HepG2 (cell line): ENCODE data around the gene ZNF17. TPM values are rescaled to one million over a fixed set of nuclear protein-coding genes. Genes with fewer than 3 reads are reported as not detected.

Experiments
- ATAC-seq: fragments of 200-7000 bp; cut with Tn5 transposase; 3 replicates; pipeline ENCODE4 v1.9.1; 2020; ENCODE audit warnings: mild to moderate bottlenecking, moderate library complexity
- BruUV-seq: library from RNA; stranded (reverse); fragments of 400-500 nt; replicated peaks from 2 replicates; lab custom pipeline; 2021; lab: Mats Ljungman, UMichigan
- CTCF ChIA-PET: fragments of 300-600 bp; formaldehyde crosslinking; extraction: SDS; loops from one replicate; lab custom pipeline; 2021; ENCODE audit warnings: low total read pairs, inconsistent platforms, low intra/inter-chr PET ratio; lab: Yijun Ruan, JAX
- POLR2A ChIA-PET: fragments of 350-600 bp; sonication (Branson Sonifier 250); formaldehyde crosslinking; loops from one replicate; lab custom pipeline; 2020; ENCODE audit warnings: antibody characterized with exemption, inconsistent platforms; lab: Yijun Ruan, JAX
- DNase-seq: peaks from one replicate; pipeline ENCODE4 v3.0.0-alpha.2; 2015; ENCODE audit warnings: low spot score
- FAIRE-seq: peaks from 3 replicates; lab custom pipeline; 2011; peaks lifted over from hg19 to GRCh38; lab: Jason Lieb, UNC
- H2AFZ ChIP-seq: one replicate; pipeline ENCODE4 v1.6.1; 2011; ENCODE audit warnings: low read length, inconsistent platforms
- H3K27ac ChIP-seq: fragments of 300-600 bp; 3 replicates; pipeline ENCODE4 v1.8.0; 2011; ENCODE audit warnings: mixed run types, mild to moderate bottlenecking, mixed read lengths, low read length, inconsistent platforms; ENCODE audit not compliant: insufficient read depth; ENCODE audit errors: extremely low read length
- H3K27me3 ChIP-seq, 2 experiments: fragments of 200-600 bp in 1 of 2; 2 replicates in 1 of 2; 3 replicates in 1 of 2; pipeline versions ENCODE4 v1.6.0 to v1.8.0; 2011; ENCODE audit warnings: low read length in 2 of 2, mild to moderate bottlenecking in 2 of 2, moderate library complexity in 2 of 2, inconsistent platforms in 1 of 2; ENCODE audit not compliant: insufficient read depth in 2 of 2, control insufficient read depth in 1 of 2
- H3K36me3 ChIP-seq, 2 experiments: fragments of 200-600 bp in 1 of 2; replicated peaks in 1 of 2; 2 replicates in 1 of 2; 3 replicates in 1 of 2; pipeline versions ENCODE4 v1.5.1 to v1.8.0; 2011; ENCODE audit warnings: low read length in 2 of 2, inconsistent platforms in 1 of 2; ENCODE audit not compliant: insufficient read depth in 2 of 2, control insufficient read depth in 1 of 2
- H3K4me1 ChIP-seq: 2 replicates; pipeline ENCODE4 v1.5.1; 2012; ENCODE audit warnings: low read length, inconsistent platforms; ENCODE audit not compliant: insufficient read depth
- H3K4me2 ChIP-seq: 2 replicates; pipeline ENCODE4 v1.6.0; 2011; ENCODE audit warnings: low read depth, low read length, inconsistent platforms
- H3K4me3 ChIP-seq, 3 experiments: fragments of 200-600 bp in 1 of 3; sonication (generic), shearing (Covaris generic) in 1 of 3; replicated peaks in 1 of 3; 2 replicates each; pipeline ENCODE4 v1.5.1; 2011 to 2016; ENCODE audit warnings: low read length in 3 of 3, inconsistent platforms in 2 of 3, low read depth in 2 of 3, mild to moderate bottlenecking in 2 of 3, control low read depth in 1 of 3, mixed read lengths in 1 of 3; ENCODE audit not compliant: insufficient read depth in 1 of 3
- H3K79me2 ChIP-seq: one replicate; pipeline ENCODE4 v1.6.1; 2011; ENCODE audit warnings: low read length, inconsistent platforms; ENCODE audit not compliant: insufficient read depth
- H3K9ac ChIP-seq: 2 replicates; pipeline ENCODE4 v1.6.0; 2011; ENCODE audit warnings: mild to moderate bottlenecking, low read depth, low read length, inconsistent platforms; ENCODE audit not compliant: insufficient read depth
- H3K9me3 ChIP-seq: 2 replicates; pipeline ENCODE4 v1.5.1; 2012; ENCODE audit warnings: mild to moderate bottlenecking, low read length
- H4K20me1 ChIP-seq: 2 replicates; pipeline ENCODE4 v1.6.0; 2011; ENCODE audit warnings: inconsistent platforms, mild to moderate bottlenecking, low read length, moderate library complexity; ENCODE audit not compliant: insufficient read depth
- BORCS8-MEF2B ChIP-seq: sonication (generic); formaldehyde crosslinking; IDR thresholded peaks from 2 replicates; pipeline ENCODE4 v1.8.0; 2022; ENCODE audit warnings: mild to moderate bottlenecking, missing genetic modification reagents
- U2AF1 ChIP-seq: fragments of 200-400 bp; formaldehyde crosslinking; optimal IDR thresholded peaks from 2 replicates; pipeline ENCODE3; 2017; ENCODE audit warnings: mild to moderate bottlenecking, low read depth, low read length
- WGBS: methylation state at CpG from one replicate; pipeline ENCODE4 v1.1.6; 2017; ENCODE audit warnings: low lambda C conversion rate; 5-methylcytosine and 5-hydroxymethylcytosine counted together
- in situ Hi-C: cut with HindIII; loops from 2 replicates; pipeline ENCODE4 v1.10.0; 2017; ENCODE audit warnings: low pct_unique_long_range_greater_than_20kb; ENCODE audit not compliant: extremely low pct_ligation_motif_present
- intact Hi-C: fragments of 100-400 bp; cut with micrococcal nuclease; formaldehyde crosslinking; loops from one replicate; pipeline ENCODE4 v1.10.0; 2022; ENCODE audit not compliant: unreplicated experiment
- polyA plus RNA-seq, 8 experiments: library from polyadenylated mRNA; depleted of rRNA in 3 of 8; stranded (reverse) in 7 of 8; unstranded in 1 of 8; fragments of >200 nt; fragmentation: Illumina TruSeq in 4 of 8; extraction: Trizol in 4 of 8; gene quantifications; 2 replicates each; pipeline versions ENCODE4 v1.2.1 to v1.2.3, GENCODE V29; 2011 to 2016; ENCODE audit warnings: low read depth in 4 of 8, missing spikeins in 1 of 8, mixed read lengths in 1 of 8; ENCODE audit not compliant: insufficient read depth in 1 of 8
- total RNA-seq, 5 experiments: library from RNA; depleted of rRNA; stranded (reverse); fragments of >200 nt; fragmentation: Illumina TruSeq; extraction: Trizol; gene quantifications; 2 replicates each; pipeline ENCODE4 v1.2.3, GENCODE V29; 2016; ENCODE audit warnings: low read depth in 1 of 5
- TF ChIP-seq, protein P1 (sequence below), 2 experiments: fragments of 450-650 bp in 1 of 2; sonication (generic) in 1 of 2; formaldehyde crosslinking in 1 of 2; IDR thresholded peaks; 2 replicates each; pipeline versions ENCODE4 v1.6.1 to v1.8.0; 2016 to 2022; ENCODE audit warnings: antibody characterized with exemption in 1 of 2, mild to moderate bottlenecking in 1 of 2, missing genetic modification reagents in 1 of 2

The ZNF17 gene
- total and polyA plus RNA-seq, 2 of the 13 experiments (the other 11 are each of a cell fraction or from before 2014, with no cell fraction given), result 3.7 to 10.1 TPM

DNA sequence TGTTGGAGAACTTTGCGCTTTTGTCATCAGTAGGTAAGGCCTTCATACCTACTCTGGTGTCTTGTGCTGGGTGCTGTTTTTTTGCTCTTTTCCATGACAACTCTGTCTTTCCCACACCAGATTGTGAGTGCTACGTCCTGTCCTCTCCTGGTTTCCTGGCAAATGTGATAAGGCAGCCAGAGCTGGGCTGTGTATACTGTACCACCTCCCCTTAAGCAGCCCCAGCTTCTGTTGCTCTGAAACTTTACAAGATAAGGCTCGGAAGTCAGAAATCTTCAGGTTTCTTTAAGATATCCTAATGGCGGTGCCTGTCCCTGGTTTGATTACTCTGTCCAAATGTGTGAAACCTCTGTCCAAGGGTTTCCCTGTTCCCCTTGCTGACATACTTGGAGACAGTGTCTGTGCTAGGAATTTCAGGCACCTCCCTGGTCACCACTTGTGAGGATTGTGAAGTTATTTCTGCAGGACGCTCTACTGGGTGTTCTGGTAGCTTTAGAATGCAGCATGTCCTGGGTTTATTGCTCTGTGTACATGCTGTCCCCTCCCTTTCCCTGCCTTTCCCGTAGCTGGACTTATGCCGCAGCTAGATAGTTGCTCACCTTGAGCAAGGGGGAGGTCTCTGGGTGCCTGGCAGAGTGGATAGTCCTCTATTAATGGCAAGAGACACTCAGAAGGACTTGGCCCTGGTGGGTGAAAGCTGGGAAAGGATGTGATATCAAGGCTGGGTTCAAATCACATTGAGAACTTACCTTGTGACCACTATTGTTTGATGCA is 31.2 kb downstream of the ZNF17 start:
- H3K4me1 ChIP-seq, result no peaks in the 10 kb centered on the region
- no peak overlapping the region for H2AFZ ChIP-seq
- no peak for FAIRE-seq
- H3K9me3 ChIP-seq, result no peaks in the 10 kb centered on the region
- WGBS, result 94% methylated on average over 6 of the region's 7 CpGs
- BruUV-seq, result no TSS peak
- no peak overlapping the region for H3K4me2 ChIP-seq
- in situ Hi-C loops, result no loop called here
- TF ChIP-seq BORCS8-MEF2B (CRISPR knock-in tag) (no peak), U2AF1 (no peak)
- TF ChIP-seq, protein P1, sequence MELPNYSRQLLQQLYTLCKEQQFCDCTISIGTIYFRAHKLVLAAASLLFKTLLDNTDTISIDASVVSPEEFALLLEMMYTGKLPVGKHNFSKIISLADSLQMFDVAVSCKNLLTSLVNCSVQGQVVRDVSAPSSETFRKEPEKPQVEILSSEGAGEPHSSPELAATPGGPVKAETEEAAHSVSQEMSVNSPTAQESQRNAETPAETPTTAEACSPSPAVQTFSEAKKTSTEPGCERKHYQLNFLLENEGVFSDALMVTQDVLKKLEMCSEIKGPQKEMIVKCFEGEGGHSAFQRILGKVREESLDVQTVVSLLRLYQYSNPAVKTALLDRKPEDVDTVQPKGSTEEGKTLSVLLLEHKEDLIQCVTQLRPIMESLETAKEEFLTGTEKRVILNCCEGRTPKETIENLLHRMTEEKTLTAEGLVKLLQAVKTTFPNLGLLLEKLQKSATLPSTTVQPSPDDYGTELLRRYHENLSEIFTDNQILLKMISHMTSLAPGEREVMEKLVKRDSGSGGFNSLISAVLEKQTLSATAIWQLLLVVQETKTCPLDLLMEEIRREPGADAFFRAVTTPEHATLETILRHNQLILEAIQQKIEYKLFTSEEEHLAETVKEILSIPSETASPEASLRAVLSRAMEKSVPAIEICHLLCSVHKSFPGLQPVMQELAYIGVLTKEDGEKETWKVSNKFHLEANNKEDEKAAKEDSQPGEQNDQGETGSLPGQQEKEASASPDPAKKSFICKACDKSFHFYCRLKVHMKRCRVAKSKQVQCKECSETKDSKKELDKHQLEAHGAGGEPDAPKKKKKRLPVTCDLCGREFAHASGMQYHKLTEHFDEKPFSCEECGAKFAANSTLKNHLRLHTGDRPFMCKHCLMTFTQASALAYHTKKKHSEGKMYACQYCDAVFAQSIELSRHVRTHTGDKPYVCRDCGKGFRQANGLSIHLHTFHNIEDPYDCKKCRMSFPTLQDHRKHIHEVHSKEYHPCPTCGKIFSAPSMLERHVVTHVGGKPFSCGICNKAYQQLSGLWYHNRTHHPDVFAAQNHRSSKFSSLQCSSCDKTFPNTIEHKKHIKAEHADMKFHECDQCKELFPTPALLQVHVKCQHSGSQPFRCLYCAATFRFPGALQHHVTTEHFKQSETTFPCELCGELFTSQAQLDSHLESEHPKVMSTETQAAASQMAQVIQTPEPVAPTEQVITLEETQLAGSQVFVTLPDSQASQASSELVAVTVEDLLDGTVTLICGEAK (IDR thresholded peaks at IDR 0.05), result no peak
- TF ChIP-seq, protein P1 (CRISPR knock-in tag; IDR thresholded peaks at IDR 0.05), result no peak
- no peak for DNase-seq
- no peaks in the 10 kb centered on the region for H3K27me3 ChIP-seq
- POLR2A ChIA-PET, result no interaction called here
- H3K9ac ChIP-seq, result no peak overlapping the region
- intact Hi-C loops, result no loop called here
- peaks cover 18 to 47% of the 10 kb centered on the region in 2 experiments for H3K36me3 ChIP-seq
- no peak for ATAC-seq
- H3K27ac ChIP-seq, result no peak overlapping the region
- H4K20me1 ChIP-seq, result no peaks in the 10 kb centered on the region
- CTCF ChIA-PET, result no interaction called here
- H3K4me3 ChIP-seq, result no peak overlapping the region
- peaks cover 37% of the 10 kb centered on the region for H3K79me2 ChIP-seq
